Cardiac fibroblast (primary cell): ENCODE results near the gene TTC27.

Experiments used
- DNase-seq, 2 donors: peaks; one replicate each; pipeline versions ENCODE4 v3.0.0 to v3.0.0-alpha.2; 2010; ENCODE audit warnings: low read depth in 2 of 2
- H3K4me3 ChIP-seq, 2 donors: replicated peaks in 1 of 2; 1 replicate in 1 of 2; 2 replicates in 1 of 2; pipeline ENCODE4 v1.5.1; 2011; ENCODE audit warnings: low read depth in 2 of 2, low read length in 2 of 2, mild to moderate bottlenecking in 2 of 2, moderate library complexity in 1 of 2
- CTCF ChIP-seq: IDR thresholded peaks from one replicate; pipeline ENCODE4 v1.5.1; 2011; ENCODE audit warnings: low read depth, mild to moderate bottlenecking, low read length, inconsistent platforms

Gene TTC27

DNA sequence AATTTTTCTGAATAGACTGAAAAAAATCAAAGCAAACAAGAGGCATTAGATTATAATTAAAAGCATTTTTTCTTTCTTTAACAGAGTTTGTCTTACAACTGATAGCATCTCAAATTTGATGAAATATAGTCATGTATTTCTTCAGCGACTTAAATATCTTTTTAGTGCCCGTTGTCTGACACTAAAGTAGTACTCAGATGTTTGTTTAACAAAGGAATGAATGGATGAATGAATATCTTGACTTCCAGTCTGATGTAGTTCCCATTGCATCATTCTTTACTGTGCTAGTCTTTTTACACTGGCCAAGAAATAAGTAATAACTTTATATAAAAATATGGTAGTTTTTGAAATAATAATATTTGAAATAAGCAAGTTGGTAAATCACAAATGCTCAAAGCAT, 111.1 kb downstream of the TTC27 start:
- no peak for TF ChIP-seq CTCF
- no peak overlapping the region for H3K4me3 ChIP-seq
- peak; percentile 42 to 46 for DNase-seq

- DNase-seq: peak in 1 of 2 donors; percentile 34
- TF ChIP-seq CTCF: no peak
- H3K4me3 ChIP-seq: no peak overlapping the region
Observed at GRCh38 chr2:32739664-32740063, 111.8 kb downstream of the TTC27 start.

DNA sequence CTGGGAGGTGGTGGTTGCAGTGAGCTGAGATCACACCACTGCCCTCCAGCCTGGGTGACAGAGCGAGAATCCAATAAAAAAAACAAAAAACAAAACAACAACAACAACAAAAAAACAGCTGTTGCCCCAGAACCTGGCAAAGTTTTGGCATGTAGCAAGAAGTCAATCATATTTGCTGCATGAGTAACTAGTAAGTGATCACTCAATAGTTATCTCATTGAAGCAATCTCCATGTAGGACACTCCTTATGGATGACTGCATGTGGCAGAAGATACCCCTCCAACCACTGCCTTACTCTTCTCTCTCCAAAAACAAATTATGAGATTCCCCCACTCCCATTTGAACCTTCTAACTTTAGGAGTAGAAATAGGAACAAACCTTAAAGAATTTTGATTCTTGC, 113.7 kb downstream of the TTC27 start:
- peak in 1 of 2 donors; percentile 22 for DNase-seq
- no peak overlapping the region for H3K4me3 ChIP-seq
- no peak for TF ChIP-seq CTCF

- TF ChIP-seq CTCF: no peak
- no peak for DNase-seq
- H3K4me3 ChIP-seq: no peak overlapping the region
Observed at GRCh38 chr2:32742376-32742775, 114.5 kb downstream of the TTC27 start.

DNA sequence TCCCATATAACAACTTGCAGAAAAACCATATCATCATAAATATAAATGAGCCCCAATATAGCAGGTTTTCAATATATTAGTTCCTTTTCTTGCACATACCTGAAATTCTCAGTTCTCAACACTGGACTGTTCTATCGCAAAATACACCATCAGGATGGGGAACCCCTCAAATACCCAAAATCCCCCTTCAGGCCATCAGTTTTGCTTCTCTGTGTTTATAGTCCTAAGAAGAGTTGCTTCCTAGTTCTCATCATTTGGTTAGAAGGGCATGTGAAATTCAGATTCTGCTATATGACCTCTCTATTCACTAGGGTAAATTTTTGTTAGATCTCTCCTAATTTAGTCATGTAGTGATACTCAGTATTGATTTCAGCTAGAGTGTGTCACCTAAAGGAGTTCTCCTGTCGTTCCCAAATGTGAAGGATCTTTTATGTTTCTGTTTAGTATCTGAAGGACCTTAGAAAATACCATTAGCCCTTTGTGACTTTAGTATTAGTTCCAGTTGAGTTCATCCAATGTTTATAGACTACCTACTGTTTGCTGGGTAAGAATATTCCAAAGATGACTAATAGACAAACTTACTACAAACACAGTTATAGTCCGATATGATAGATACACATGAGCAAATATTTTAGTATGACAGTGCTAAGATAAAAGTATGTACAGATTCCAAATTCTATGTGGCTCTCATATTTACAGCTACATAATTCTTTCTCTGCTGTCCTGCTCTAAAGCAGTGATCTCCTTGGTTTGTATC, 115.8 kb downstream of the TTC27 start:
- no peak for DNase-seq
- no peak for TF ChIP-seq CTCF
- no peak overlapping the region for H3K4me3 ChIP-seq

GRCh38 chr2:32745191-32745590, 117.3 kb downstream of the TTC27 start:
- TF ChIP-seq CTCF: no peak
- peak in 1 of 2 donors; percentile 47 for DNase-seq
- no peak overlapping the region for H3K4me3 ChIP-seq

GRCh38 chr2:32745675-32746074, 117.8 kb downstream of the TTC27 start:
- H3K4me3 ChIP-seq: no peak overlapping the region
- TF ChIP-seq CTCF: no peak
- DNase-seq: no peak
